Urothelium cell line (cell line): ENCODE data around the gene ADAM15.
A peak's percentile ranks its signal among the peaks of the same experiment; 100 is the strongest.

Source experiments
- DNase-seq: peaks from one replicate; pipeline ENCODE4 v3.0.0; 2011; ENCODE audit warnings: low spot score, mixed read lengths
- FAIRE-seq: peaks from 2 replicates; lab custom pipeline; 2011; peaks lifted over from hg19 to GRCh38; lab: Jason Lieb, UNC

ADAM15 gene

DNA sequence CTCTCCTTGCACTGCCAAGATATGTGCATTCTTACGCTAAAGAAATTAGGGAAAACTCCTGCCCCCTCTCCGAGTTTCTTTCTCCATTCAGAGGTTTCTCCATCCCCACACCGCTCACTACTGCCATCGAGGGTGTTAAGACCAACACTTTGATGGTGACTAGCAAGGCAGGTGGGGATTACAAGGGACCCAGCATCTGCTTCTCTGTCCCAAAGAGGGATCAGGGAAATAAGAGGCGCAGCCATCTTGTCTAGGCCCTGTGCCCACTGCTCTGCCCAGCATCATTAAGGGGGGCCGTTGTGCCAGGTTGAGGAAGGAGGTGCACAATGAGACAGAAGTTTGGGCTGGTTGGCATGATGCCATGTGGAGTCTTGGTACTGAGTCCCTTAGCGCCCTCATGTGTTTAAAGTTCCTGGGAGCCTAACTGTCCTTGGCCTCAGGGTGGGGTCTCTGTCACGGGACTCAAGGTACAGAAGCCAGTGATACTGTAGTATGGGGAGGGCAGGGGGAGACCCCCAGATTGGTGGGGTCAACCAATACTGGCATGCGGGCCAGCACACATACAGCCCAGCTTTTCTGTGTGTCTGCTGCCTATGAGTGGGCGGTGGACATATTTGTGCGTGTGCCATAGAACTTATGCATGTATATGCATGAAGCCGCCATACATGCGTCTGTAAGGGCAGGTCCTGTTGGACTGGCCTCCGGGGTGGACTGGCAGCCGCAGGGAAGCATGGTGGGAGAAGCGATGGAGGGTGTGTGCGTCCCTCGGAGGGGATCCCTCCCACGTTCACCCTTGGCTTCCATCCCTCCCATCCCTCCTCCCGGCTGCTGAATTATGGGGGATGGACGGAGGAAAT lies 33.0 kb downstream of the ADAM15 start:
- DNase-seq (no peak), FAIRE-seq (no peak)

GRCh38 chr1:155084722-155085503 lies 33.8 kb downstream of the ADAM15 start:
- FAIRE-seq, result peak; percentile 55
- peak; percentile 94 for DNase-seq

DNA sequence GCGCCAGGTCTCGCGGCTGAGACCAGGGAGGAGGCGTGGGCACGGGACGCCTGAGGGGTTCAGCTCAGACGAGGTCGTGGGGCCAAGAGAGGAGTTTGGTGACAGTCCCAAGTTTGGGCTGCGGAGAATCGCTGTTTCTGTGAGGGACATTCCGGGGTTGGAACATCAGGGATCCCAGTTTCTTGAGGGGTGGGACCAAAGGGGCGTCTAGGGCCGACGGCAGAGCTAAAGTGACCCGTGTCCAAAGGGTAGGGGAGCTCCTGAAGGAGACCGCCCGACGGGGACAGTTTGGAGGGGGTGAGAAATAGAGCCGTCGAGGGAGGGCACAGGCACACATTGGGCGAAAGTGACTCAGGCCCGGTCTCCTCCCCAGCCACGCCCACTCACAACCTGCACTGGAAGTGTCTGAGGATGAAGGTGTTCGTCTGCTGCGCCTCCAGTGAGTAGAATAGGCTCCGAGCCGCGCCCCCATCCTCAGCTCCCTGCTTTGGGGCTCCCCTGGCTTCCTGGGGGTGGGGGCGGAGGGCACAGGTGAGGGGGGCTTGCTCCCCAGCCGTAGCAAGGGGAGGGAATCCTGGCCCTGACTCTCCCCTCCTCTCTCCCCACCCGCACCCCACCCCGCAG lies 34.5 kb downstream of the ADAM15 start:
- peak; percentile 20 for FAIRE-seq

DNA sequence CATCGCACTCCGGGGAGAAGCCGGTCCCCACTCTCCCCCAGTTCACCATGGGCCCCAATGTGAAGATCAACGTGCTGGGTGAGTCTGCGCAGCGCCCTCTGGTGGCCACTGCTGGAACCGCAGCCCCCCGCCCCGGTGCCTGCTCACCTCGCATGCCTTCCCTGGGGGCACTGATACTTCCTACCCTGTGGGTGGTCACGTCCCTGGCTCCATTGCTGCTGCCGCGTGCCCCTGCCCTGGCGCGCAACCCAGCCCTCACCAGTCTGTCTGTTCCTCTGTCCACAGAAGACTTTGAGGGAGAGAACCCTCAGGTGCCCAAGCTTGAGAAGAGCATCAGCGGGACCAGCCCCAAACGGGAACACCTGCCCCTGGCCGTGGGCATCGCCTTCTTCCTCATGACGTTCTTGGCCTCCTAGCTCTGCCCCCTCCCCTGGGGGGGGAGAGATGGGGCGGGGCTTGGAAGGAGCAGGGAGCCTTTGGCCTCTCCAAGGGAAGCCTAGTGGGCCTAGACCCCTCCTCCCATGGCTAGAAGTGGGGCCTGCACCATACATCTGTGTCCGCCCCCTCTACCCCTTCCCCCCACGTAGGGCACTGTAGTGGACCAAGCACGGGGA lies 35.1 kb downstream of the ADAM15 start:
- no peak for FAIRE-seq
- DNase-seq, result peak; percentile 78

More for the DNA sequence above, 34.5 kb downstream of the ADAM15 start:
- peak; percentile 69 for DNase-seq

GRCh38 chr1:155086856-155087535 lies 35.9 kb downstream of the ADAM15 start:
- FAIRE-seq, result no peak
- DNase-seq, result no peak

DNA sequence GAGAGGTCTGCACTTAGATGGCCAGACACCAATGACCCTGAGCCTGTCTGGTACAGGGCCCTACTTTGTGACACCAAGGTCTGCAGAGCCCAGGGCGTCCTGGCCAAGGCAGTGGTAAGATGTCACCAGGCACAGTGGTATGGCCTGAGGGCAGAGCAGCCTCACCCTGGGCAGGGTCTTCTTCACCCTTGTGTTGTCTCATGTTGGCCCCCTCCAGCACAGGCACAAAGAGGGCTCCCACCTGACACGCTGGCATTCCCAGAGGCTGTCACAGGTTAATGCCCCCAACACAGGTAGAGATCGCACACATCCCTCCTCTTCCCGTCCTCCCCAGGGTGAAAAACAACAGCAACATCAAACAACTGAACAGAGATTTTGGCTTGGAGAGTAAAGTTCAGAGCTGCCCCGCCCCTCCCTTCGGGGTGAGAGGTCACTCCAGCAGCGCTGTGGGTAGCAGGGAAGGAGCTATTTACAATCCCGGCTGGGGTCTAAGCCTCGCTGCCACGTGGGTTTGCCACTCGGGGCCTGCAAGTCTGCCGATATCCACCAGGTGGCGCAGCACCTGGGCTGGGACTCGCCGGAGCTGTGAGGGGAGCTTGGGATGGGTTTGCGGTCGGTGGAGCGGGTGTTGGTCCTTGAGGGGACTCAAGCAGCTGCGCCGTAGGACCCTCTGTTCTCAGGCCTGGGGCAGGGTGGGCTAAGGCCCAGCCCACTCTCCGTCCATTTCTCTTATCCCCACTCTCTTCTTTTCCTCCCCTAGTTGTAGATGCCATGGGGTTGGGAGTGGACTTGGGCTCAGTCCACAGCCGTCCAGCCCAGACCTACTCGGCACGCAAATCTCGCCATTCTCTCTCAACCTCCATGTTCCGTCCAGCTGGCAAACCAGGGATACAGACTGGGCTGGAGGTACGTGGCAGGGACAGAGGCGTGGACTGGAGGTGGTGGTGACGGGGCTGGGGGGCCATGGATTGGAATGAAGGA lies 40.2 kb downstream of the ADAM15 start:
- FAIRE-seq (no peak), DNase-seq (peak; percentile 78)

DNA sequence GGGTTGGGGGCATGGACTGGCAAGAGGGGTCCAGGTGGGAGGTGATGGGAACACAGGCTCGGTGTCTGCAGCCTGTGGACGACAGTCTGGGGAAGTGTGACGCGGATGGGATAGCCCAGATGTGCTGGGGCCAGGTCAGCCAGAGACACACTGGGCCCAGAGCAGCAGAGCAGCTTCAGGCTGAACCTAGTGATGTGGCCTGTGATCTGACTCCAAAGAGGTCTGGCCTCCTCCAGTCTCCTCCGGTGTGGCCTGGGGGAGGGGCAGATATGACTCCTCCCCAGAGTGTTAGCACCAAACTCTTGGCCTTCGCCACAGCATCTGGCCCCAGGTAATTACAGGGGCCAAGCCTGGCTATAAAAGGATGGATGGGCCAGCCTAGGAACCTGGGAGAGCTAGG lies 41.0 kb downstream of the ADAM15 start:
- DNase-seq, result no peak
- FAIRE-seq, result no peak

DNA sequence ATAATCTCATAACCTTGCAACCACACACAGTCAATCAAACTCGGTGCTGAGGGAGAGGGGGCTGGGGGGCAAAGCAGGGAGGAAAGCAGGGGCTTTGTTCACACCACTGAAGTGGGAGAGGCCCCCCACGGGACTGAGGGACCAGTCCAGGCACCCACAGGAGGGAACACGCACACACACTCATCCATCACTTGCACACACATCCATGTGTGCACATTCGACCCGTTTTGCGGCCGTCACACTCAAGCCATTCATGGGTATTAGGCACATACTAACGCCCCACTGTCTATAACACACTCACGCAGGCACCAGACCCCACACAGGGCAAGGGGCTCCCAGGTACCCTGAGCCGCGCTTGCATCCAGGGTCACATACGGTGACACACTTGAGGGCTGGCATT lies 41.5 kb downstream of the ADAM15 start:
- DNase-seq, result no peak
- no peak for FAIRE-seq

GRCh38 chr1:155093911-155094621 lies 43.0 kb downstream of the ADAM15 start:
- no peak for FAIRE-seq
- no peak for DNase-seq

DNA sequence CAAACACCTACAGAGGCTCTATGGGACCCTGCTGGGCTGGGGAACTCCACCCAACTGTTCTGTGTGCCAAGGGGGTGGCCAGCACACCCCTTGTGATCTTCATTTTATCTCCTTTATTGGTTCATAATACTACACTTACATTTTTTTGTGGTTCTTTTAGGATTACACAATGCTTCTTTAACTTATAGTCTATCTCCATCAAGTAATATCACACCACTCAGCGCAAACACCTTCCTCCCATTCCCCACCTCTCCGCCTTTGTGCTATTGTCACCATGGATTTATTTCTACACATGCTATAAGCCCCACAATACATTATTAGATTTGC lies 43.5 kb downstream of the ADAM15 start:
- DNase-seq (no peak), FAIRE-seq (no peak)

DNA sequence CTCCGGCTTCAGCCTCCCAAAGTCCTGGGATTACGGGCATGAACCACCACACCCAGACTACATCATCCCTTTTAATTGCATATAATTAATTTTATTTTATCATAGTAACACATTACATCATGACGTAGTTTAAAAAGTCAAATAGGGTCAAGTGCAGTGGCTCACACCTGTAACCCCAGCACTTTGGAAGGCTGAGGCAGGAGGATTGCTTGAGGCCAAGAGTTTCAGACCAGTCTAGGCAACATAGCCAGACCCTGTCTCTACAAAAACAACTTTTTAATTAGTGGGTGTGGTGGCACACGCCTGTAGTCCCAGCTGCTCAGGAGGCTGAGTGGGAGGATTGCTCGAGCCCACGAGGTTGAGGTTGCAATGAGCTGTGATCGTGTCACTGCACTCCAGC lies 48.2 kb downstream of the ADAM15 start:
- FAIRE-seq (no peak), DNase-seq (no peak)

DNA sequence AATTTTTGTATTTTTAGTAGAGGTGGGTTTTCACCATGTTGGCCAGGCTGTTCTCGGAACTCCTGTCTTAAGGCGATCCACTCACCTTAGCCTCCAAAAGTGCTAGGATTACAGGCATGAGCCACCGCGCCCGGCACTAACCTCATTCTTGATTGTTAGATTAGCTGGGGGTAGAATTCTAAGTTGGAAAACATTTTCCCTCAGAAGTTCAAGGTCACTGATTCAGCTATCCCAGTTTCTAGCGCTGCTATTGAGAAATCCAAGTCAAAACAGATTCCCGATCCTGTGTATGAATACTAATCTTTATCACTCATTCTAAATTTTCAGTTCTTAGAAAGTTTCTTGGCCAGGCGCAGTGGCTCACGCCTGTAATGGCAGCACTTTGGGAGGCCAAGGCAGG lies 52.2 kb downstream of the ADAM15 start:
- FAIRE-seq, result no peak
- DNase-seq, result no peak

DNA sequence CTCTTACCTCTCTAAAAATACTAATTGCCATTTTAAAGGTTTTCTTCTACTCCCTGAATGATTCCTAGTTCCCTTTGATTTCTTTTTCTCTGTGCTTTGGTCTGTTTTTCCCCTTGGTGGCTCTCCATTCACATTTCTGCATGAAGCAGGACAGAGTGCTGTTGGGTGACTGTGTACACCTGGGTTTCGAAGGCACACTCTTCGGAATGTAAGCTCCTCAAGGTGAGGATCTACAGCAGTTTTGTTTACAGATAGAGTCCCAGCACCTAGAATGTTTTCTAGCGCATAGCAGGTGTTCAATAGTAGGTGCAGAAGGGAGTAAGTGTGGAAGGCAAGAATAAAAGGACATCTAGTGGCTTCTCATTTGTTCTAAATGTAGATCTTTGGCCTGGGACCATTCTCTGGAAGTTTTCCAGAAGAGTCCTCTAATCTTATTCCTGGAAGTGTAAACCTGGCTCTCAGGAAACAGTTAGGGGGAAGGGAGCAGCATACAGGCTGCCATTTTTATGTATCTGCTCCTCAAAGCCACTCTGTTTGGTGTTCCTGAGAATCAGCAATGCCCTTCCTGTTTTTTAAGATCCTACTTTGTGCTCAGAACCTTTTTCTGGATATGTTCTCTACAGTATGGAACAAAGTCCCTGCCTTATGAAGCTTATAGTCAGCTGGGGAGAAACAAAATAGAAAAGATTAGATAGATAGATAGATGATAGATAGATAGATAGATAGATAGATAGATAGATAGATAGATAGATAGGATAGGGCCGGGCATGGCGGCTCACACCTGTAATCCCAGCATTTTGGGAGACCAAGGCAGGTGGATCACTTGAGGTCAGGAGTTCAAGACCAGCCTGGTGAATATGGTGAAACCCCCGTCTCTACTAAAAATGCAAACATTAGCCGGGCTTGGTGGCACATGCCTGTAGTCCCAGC lies 53.8 kb downstream of the ADAM15 start:
- DNase-seq (no peak), FAIRE-seq (no peak)

GRCh38 chr1:155105604-155106011 lies 54.5 kb downstream of the ADAM15 start:
- DNase-seq (no peak), FAIRE-seq (no peak)

GRCh38 chr1:155106862-155107261 lies 55.7 kb downstream of the ADAM15 start:
- FAIRE-seq (no peak), DNase-seq (no peak)

DNA sequence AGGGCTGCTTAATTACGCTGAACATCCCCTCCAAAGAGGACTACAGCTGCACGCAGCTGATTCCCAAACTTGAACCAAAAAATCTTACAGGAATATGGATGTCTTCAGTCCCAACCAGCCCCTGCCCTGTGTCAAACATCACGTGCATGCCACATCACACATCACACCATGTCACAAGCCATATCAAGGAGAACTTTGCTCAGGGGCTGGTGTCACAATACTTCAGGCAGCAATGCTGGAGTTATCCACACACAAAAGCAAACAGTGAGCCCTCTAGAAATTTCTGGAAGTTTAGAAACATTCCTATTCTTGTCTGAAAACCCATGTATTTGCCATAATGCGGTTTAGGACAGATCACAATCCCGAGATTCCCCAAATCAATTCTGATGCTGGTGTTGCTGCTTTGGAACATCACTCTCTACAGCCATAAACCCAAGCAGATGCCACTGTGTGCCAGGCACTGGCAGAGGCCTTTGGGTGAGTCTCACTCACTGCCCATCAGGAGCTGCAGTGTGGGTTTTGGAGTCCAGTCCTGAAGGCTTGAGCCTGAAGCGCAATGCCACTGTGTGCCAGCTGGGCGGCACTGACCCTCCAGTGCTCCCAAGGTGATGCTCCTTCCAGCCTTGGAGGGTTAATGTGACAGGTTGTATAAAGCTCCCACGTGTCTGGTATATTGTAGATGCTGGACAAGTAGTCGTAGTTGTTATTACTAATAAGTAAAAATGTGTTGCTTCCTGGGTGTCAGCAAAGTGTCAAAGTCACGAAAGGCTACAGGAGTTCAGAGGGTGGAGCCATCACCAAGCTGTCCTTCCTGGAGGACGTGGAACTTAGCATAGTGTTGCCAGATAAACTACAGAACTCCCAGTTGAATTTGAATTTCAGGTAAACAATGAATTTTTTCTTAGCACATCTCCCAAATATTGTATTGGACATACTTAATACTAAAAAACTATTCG lies 56.5 kb downstream of the ADAM15 start:
- FAIRE-seq, result no peak
- DNase-seq, result no peak

DNA sequence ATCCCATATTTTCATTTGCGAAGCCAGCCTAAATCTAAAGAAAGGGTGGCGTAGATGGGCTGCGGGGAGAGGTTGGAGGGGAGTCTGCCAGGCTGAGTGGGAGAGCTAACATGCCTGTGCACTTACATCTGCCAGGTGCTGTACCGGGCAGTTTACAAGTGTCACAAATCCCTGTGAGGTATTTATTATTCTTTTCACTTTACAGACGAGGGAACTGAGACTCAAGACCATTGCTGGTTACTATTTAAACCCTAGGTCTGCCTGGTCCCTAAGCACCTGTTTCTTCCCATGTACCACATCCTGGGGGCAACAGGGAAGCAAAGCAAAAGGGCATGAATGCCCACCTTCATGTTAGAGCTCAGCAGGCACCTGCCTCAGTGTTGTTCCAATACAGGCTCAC lies 57.2 kb downstream of the ADAM15 start:
- no peak for DNase-seq

More for the DNA sequence above, 57.2 kb downstream of the ADAM15 start:
- FAIRE-seq, result no peak
